Skeletal muscle satellite cell (primary cell): Measurements from ENCODE around the gene MAD2L2.
A peak's percentile ranks its signal among the peaks of the same experiment; 100 is the strongest.

ENCODE experiments used
- H3K27me3 ChIP-seq: 2 replicates; pipeline ENCODE4 v1.7.0; 2013; ENCODE audit warnings: low read length; ENCODE audit not compliant: control insufficient read depth, insufficient read depth
- H3K36me3 ChIP-seq: 2 replicates; pipeline ENCODE4 v1.7.0; 2013; ENCODE audit warnings: mild to moderate bottlenecking, control low read depth, low read length; ENCODE audit not compliant: insufficient read depth
- H3K4me1 ChIP-seq: 2 replicates; pipeline ENCODE4 v1.7.0; 2013; ENCODE audit warnings: low read length; ENCODE audit not compliant: control insufficient read depth, insufficient read depth
- H3K4me2 ChIP-seq: 2 replicates; pipeline ENCODE4 v1.7.0; 2013; ENCODE audit warnings: mild to moderate bottlenecking, low read length
- H3K4me3 ChIP-seq: 2 replicates; pipeline ENCODE4 v1.7.0; 2013; ENCODE audit warnings: low read length
- H3K9ac ChIP-seq: 2 replicates; pipeline ENCODE4 v1.7.0; 2013; ENCODE audit warnings: mild to moderate bottlenecking, low read depth, low read length, moderate library complexity
- H3K9me3 ChIP-seq: replicated peaks from 2 replicates; pipeline ENCODE4 v1.7.0; 2013; ENCODE audit warnings: mild to moderate bottlenecking, control low read depth, low read length

The MAD2L2 gene

DNA sequence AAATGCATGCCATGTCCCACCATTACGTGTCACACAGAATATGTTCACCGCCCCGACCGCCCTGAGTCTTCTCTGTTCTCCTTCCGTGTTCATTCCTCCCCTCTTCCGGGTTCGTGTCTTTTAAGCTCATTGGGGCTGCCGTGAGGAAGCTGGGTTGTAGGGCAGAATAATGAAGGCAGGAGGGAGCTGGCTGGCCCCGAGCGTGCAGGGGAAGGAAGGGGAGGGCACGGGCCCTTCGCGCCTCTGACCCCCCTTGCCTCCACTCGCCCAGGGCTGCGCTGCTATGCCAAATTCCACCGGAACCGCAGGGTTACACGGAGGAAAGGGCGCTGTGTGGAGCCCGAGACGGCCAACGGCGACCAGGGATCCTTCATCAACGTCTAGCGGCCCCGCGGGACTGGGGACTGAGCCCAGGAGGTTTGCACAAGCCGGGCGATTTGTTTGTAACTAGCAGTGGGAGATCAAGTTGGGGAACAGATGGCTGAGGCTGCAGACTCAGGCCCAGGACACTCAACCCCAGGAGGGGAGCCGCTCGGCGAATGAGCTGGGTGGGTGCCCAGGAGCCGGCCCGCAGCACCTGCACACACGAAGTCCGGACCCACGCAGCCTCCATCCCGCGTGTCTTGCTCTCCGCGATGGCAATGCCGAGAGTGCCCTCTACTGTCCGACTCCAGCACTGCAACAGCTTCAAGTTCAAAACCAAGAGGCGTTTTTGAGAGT, 38.5 kb upstream of the MAD2L2 start:
- no peaks in the 10 kb centered on the region for H3K36me3 ChIP-seq
- no peak overlapping the region for H3K9ac ChIP-seq
- peak overlapping the region; percentile 31 for H3K4me3 ChIP-seq
- no peaks in the 10 kb centered on the region for H3K9me3 ChIP-seq
- peaks cover 6% of the 10 kb centered on the region for H3K4me1 ChIP-seq
- H3K27me3 ChIP-seq = peaks cover 41% of the 10 kb centered on the region
- H3K4me2 ChIP-seq = peak overlapping the region; percentile 68

DNA sequence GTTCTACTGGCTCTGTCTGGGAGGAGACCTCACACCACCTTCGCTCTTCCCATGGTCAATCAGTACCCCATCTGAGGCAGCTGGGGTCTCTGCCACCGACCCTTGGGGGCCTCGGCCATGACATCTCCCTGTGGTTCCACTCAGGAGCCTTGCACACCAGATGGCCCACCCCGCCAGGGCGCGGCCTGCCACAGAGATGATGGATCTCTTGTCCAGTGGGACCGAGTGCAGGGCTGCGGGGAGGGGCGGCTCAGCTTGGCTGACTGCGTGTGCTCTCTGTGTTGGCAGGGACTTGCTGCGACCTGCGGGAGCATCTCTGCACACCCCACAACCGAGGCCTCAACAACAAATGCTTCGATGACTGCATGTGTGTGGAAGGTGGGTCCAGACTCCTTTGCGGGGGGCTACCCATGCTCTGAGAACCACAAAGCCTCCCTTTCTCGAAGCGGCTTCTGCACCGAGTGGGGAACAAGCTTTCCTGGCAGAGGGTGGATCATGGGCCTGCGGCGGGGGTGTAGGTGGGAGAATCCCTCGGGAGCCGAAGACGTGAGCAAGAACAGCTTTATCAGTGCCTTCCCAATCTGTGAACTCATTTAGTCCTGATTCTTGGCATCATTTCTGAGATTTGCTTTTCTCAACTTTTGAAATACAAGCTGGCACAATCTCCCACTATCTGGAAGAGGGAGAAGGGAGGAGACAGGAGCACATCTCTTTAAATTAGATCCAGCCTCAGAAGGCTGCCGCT, 34.1 kb upstream of the MAD2L2 start:
- Histone ChIP-seq H3K27me3 (peaks cover 40% of the 10 kb centered on the region), H3K36me3 (no peaks in the 10 kb centered on the region), H3K9me3 (no peaks in the 10 kb centered on the region), H3K4me1 (peaks cover 6% of the 10 kb centered on the region), H3K9ac (no peak overlapping the region), H3K4me2 (no peak overlapping the region), H3K4me3 (no peak overlapping the region)

DNA sequence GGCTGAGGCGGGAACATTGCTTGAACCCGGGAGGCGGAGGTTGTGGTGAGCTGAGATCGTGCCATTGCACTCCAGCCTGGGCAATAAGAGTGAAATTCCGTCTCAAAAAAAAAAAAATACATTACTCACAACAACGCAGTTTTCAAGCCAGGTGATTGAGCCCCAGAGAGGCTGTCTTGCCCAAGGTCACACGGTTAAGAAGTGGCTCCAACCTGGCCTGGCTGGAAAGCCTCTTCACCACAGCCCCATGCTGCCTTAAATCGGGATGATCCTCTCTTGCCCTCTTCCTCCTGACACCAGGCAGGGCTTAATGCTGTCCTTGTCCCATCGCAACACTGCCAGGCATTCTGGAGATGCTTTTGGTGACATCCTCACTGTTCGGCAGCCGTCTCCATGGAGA, 32.1 kb upstream of the MAD2L2 start:
- Histone ChIP-seq H3K9me3 (no peaks in the 10 kb centered on the region), H3K4me1 (no peaks in the 10 kb centered on the region), H3K36me3 (no peaks in the 10 kb centered on the region), H3K27me3 (peaks cover 44% of the 10 kb centered on the region), H3K9ac (no peak overlapping the region), H3K4me3 (no peak overlapping the region), H3K4me2 (no peak overlapping the region)

DNA sequence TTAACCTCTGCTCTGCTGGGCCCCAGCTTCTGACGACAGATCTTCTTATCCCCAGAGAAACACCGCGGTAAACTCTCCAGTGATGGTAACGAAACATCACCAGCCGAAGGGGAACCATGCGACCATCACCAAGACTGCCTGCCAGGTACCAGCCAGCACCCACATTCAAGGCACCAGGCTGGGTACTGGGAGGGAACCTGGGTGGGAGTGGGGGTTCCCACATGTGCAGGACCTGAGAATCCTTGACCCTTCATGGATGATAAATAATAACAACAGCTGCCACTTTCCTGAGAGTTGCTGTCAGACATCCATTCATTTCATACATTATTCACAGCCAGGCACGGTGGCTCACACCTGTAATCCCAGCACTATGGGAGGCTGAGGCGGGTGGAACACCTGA, 31.3 kb upstream of the MAD2L2 start:
- no peak overlapping the region for H3K9ac ChIP-seq
- H3K4me2 ChIP-seq = no peak overlapping the region
- H3K4me3 ChIP-seq = no peak overlapping the region
- peaks cover 52% of the 10 kb centered on the region for H3K27me3 ChIP-seq
- H3K9me3 ChIP-seq = no peaks in the 10 kb centered on the region
- no peaks in the 10 kb centered on the region for H3K4me1 ChIP-seq
- H3K36me3 ChIP-seq = no peaks in the 10 kb centered on the region

DNA sequence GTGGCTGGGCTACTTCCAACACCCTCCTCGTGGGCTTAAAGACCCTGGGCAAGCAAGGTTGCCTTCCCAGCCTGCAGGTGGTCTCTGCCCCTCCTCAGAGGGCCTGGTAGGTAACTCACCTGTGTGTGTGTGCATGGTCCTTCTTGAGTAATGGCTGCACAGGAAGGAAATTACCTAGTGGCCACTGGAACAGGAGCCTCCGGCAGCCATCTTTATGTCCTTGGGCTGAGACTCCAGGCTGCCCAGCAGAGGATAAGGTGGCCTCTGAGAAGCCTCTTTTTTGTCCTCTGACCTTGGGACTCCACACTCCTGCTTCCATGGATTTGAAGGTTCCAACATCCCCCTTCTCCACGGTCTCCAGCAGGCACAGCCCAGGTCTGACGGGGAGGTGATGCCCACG, 30.5 kb upstream of the MAD2L2 start:
- Histone ChIP-seq H3K9me3 (no peaks in the 10 kb centered on the region), H3K4me2 (no peak overlapping the region), H3K4me1 (no peaks in the 10 kb centered on the region), H3K9ac (no peak overlapping the region), H3K36me3 (no peaks in the 10 kb centered on the region), H3K4me3 (no peak overlapping the region), H3K27me3 (peaks cover 54% of the 10 kb centered on the region)

DNA sequence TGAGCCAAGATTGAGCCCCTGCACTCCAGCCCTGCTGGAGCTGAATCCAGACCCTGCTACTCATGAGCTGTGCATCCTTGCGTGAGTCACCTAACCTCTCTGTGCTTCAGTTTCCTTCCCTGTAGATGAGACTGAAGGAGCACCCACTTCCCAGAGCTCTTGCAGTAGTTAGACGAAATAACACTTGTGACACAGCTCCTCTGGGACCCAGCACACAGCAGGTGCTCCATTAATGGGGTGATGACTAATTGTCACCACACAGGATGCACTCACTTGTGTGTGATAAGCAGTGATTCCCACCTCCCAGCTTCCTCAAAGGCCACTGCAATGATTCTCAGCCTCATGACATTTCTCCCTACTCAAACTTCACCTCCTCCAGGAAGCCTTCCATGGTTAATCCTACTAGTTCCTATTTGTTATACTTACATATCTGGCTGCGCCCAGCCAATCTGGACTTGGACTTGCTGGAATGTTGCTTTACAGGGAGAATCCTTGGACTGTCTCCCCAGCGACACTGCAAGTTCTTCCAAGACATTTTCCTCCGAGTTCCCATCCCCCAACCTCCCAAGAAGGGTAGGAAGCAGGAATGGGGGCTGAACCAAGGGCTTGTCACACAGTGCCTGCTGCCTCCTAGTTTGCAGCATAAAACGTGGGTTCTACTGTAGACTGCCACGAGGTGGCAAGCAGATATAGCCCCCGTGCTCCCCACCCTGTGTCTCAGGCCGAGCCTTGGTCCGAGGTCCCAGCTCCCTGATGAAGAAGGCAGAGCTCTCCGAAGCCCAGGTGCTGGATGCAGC, 27.8 kb upstream of the MAD2L2 start:
- H3K36me3 ChIP-seq = no peaks in the 10 kb centered on the region
- H3K9ac ChIP-seq = no peak overlapping the region
- H3K9me3 ChIP-seq = no peaks in the 10 kb centered on the region
- H3K4me3 ChIP-seq = no peak overlapping the region
- H3K4me2 ChIP-seq = no peak overlapping the region
- peaks cover 59% of the 10 kb centered on the region for H3K27me3 ChIP-seq
- no peaks in the 10 kb centered on the region for H3K4me1 ChIP-seq

DNA sequence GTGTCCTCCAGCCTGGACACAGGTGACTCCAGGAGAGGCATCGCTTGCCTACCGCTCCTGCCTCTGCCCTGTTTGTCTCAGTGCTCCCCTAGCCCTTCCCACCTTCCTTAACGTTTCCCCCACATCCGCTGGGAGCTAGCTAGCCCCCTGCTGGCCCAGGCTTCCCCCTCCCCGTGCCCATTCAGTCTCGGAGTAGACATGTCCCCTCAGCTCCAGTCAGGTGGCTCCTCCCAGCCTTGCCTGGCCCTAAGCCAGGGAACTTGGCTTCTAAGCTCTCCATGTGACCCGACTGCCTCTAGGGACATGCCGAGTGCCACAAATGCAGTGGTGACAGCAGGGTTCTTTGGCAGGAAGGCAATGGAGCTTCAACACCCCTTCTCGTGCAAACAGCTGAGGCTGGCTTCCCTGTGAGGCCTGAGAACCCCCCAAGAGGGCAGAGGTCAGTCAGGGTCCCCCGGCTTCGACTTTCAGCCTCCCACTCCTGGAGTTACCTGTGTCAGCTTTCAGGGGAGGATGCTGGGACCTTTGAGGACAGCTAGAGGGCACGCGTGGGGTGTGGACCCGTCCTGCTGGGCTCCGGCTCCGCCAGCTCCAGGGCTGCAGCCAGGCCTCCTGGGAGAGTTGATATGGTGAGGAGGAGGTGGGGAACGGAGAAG, 26.8 kb upstream of the MAD2L2 start:
- Histone ChIP-seq H3K4me1 (no peaks in the 10 kb centered on the region), H3K27me3 (peaks cover 62% of the 10 kb centered on the region)

DNA sequence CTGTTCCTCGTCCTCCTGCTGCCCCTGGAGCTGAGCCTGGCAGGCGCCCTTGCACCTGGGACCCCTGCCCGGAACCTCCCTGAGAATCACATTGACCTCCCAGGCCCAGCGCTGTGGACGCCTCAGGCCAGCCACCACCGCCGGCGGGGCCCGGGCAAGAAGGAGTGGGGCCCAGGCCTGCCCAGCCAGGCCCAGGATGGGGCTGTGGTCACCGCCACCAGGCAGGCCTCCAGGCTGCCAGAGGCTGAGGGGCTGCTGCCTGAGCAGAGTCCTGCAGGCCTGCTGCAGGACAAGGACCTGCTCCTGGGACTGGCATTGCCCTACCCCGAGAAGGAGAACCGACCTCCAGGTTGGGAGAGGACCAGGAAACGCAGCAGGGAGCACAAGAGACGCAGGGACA, 25.3 kb upstream of the MAD2L2 start:
- H3K4me2 ChIP-seq = no peak overlapping the region
- no peak overlapping the region for H3K4me3 ChIP-seq
- peaks cover 69% of the 10 kb centered on the region for H3K27me3 ChIP-seq
- no peaks in the 10 kb centered on the region for H3K36me3 ChIP-seq
- no peak overlapping the region for H3K9ac ChIP-seq
- no peaks in the 10 kb centered on the region for H3K9me3 ChIP-seq
- peaks cover 7% of the 10 kb centered on the region for H3K4me1 ChIP-seq

More for the DNA sequence above, 26.8 kb upstream of the MAD2L2 start:
- no peak overlapping the region for H3K4me3 ChIP-seq
- no peak overlapping the region for H3K4me2 ChIP-seq
- no peaks in the 10 kb centered on the region for H3K9me3 ChIP-seq
- H3K9ac ChIP-seq = no peak overlapping the region
- no peaks in the 10 kb centered on the region for H3K36me3 ChIP-seq

DNA sequence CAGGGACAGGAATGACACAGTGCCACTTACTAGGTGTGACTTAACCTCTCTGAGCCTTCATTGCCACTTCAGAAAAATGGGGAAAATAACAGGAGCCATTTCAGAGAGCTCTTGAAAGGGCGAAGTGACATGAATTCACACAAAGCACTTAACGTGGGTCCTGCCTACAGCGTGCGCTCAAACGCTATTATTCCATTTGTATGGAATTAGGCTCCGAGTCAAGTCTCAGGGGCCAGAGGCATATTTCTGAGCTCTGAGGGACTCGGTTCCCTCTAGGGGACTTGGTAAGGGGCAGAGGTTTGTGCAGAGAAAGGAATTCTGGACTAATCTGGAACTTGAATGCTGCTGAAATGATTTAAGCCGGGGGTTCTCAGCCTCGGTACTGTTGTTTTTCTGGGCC, 24.6 kb upstream of the MAD2L2 start:
- H3K36me3 ChIP-seq = no peaks in the 10 kb centered on the region
- peaks cover 76% of the 10 kb centered on the region for H3K27me3 ChIP-seq
- H3K4me1 ChIP-seq = peaks cover 14% of the 10 kb centered on the region
- H3K9ac ChIP-seq = no peak overlapping the region
- H3K4me2 ChIP-seq = no peak overlapping the region
- no peaks in the 10 kb centered on the region for H3K9me3 ChIP-seq
- H3K4me3 ChIP-seq = no peak overlapping the region

DNA sequence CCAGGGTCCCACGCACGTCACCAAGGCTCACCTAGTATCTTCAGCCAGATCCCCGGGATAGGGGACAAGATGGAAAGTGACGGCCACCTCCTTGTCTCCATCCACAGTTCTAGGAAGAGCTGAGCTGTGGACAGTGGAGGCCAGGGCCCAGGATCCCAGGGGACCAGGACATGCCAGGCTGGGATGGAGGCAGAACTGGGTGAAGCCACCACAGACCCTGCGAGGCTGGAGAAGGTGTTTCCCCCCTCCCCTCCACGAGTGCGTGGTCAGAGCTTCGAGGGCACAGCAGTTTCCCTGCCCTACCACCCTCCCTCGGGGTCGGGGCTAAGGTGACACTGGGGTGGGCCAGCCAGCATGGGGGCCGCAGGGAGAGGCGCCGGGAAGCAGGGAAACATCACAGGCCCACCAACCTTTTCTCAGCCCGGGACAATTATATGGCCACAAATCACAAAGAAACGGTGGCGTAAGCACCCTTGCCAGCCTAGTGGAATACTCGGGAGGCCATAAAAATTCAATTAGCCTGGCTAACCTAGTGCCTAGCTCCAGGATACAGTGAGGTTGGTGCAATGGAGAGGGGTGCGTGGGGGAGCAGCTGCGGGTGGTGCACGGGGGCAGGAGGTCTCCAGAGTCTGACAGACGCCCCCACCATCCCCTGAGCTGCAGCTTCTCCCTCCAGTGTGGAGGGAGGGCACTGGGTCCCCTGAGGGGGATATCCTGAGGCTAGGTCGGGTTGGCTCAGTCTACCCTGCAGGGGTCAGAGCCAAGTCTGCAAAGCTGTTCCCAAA, 23.9 kb upstream of the MAD2L2 start:
- Histone ChIP-seq H3K4me2 (no peak overlapping the region), H3K9ac (no peak overlapping the region), H3K27me3 (peaks cover 81% of the 10 kb centered on the region), H3K36me3 (no peaks in the 10 kb centered on the region), H3K4me1 (peaks cover 15% of the 10 kb centered on the region), H3K9me3 (no peaks in the 10 kb centered on the region), H3K4me3 (no peak overlapping the region)

DNA sequence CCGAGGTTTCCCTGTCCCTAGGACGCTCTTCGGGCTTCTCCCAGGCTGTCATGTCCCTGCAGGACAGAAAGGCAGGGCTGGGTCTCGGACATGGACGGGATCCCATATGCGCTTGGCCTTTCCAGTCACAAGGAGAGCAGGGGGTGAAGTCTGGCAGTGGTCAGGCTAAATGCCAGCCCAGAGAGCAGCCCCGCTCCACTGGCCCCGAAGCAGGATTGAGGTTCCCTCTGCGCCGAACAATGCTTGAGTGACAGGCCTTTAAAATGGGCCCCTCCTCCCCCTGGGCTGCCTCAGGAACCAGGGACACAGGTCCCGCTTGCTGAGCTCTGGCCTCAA, 23.2 kb upstream of the MAD2L2 start:
- Histone ChIP-seq H3K4me2 (no peak overlapping the region), H3K9me3 (no peaks in the 10 kb centered on the region), H3K4me1 (peaks cover 15% of the 10 kb centered on the region), H3K9ac (no peak overlapping the region), H3K4me3 (no peak overlapping the region), H3K27me3 (peaks cover 79% of the 10 kb centered on the region), H3K36me3 (no peaks in the 10 kb centered on the region)
